HCT116 (cell line): ENCODE data around the gene NEMP2. TPM values are rescaled to one million over a fixed set of nuclear protein-coding genes. Genes with fewer than 3 reads are reported as not detected.

Experiments
- ATAC-seq: fragments of 200-7000 bp; cut with Tn5 transposase; 2 replicates; pipeline ENCODE4 v1.9.1; 2020; ENCODE audit warnings: mild to moderate bottlenecking, moderate library complexity
- BruUV-seq: library from RNA; stranded (reverse); fragments of 400-500 nt; replicated peaks from 2 replicates; lab custom pipeline; 2021; lab: Mats Ljungman, UMichigan
- CTCF ChIA-PET: fragments of 300-600 bp; sonication (Branson Sonifier 250); formaldehyde crosslinking; loops from one replicate; lab custom pipeline; 2021; ENCODE audit warnings: antibody characterized with exemption; lab: Charles Lee
- POLR2A ChIA-PET: fragments of 300-600, 350-600 bp; sonication (Branson Sonifier 250); formaldehyde crosslinking; loops from one replicate; lab custom pipeline; 2021; ENCODE audit warnings: antibody characterized with exemption; lab: Charles Lee
- RAD21 ChIA-PET, 2 experiments: fragments of 300-600 bp; sonication (Branson Sonifier 250); formaldehyde crosslinking; loops; one replicate each; lab custom pipeline; 2023; ENCODE audit warnings: low total read pairs in 2 of 2; ENCODE audit not compliant: uncharacterized antibody in 2 of 2, unreplicated experiment in 2 of 2, low non-redundant PET in 1 of 2; lab: Charles Lee
- DNase-seq: peaks from one replicate; pipeline ENCODE4 v3.0.0-alpha.2; 2010; ENCODE audit warnings: low read depth, low spot score
- H2AFZ ChIP-seq: fragments of 200-600 bp; shearing (Covaris generic), sonication (generic); 2 replicates; pipeline ENCODE4 v1.6.1; 2017; ENCODE audit warnings: low read depth, mixed run types, mixed read lengths, antibody characterized with exemption, low read length; ENCODE audit not compliant: poor library complexity, severe bottlenecking
- H3K27ac ChIP-seq: 2 replicates; pipeline ENCODE4 v1.5.1; 2012; ENCODE audit warnings: low read depth, low read length
- H3K27me3 ChIP-seq: fragments of 200-600 bp; sonication (generic); 2 replicates; pipeline ENCODE4 v1.6.1; 2016; ENCODE audit warnings: mixed run types, low read length, mixed read lengths; ENCODE audit not compliant: insufficient read depth
- H3K36me3 ChIP-seq, 2 experiments: fragments of 200-500 bp in 1 of 2; fragments of 200-600 bp in 1 of 2; sonication (Bioruptor generic) in 1 of 2; sonication (generic) in 1 of 2; 2 replicates each; pipeline versions ENCODE4 v1.5.1 to v1.6.1; 2014 to 2016; ENCODE audit warnings: low read length in 2 of 2, inconsistent platforms in 1 of 2, mixed read lengths in 1 of 2, mixed run types in 1 of 2; ENCODE audit not compliant: insufficient read depth in 2 of 2, control insufficient read depth in 1 of 2
- H3K4me1 ChIP-seq, 2 experiments: fragments of 200-600 bp in 1 of 2; sonication (generic) in 1 of 2; 2 replicates each; pipeline versions ENCODE4 v1.5.1 to v1.6.1; 2012 to 2017; ENCODE audit warnings: low read length in 2 of 2, inconsistent platforms in 1 of 2, mild to moderate bottlenecking in 1 of 2, mixed read lengths in 1 of 2, mixed run types in 1 of 2, moderate library complexity in 1 of 2; ENCODE audit not compliant: insufficient read depth in 2 of 2, control insufficient read depth in 1 of 2
- H3K4me2 ChIP-seq: fragments of 200-600 bp; sonication (generic); 2 replicates; pipeline ENCODE4 v1.6.1; 2017; ENCODE audit warnings: mixed run types, low read length, mixed read lengths
- H3K4me3 ChIP-seq, 2 experiments: fragments of 200-600 bp in 1 of 2; sonication (generic) in 1 of 2; replicated peaks in 1 of 2; 2 replicates each; pipeline ENCODE4 v1.5.1; 2011 to 2016; ENCODE audit warnings: low read length in 2 of 2, control low read depth in 1 of 2, low read depth in 1 of 2, mild to moderate bottlenecking in 1 of 2, mixed read lengths in 1 of 2, mixed run types in 1 of 2
- H3K79me2 ChIP-seq: fragments of 200-600 bp; sonication (generic); 2 replicates; pipeline ENCODE4 v1.6.1; 2017; ENCODE audit warnings: mild to moderate bottlenecking, mixed run types, low read length, moderate library complexity, mixed read lengths; ENCODE audit not compliant: insufficient read depth
- H3K9ac ChIP-seq: fragments of 200-600 bp; sonication (generic); 2 replicates; pipeline ENCODE4 v1.6.1; 2016; ENCODE audit warnings: low read length, mixed read lengths
- H3K9me2 ChIP-seq: fragments of 200-600 bp; sonication (generic), shearing (Covaris generic); 2 replicates; pipeline ENCODE4 v1.6.1; 2017; ENCODE audit warnings: mixed run types, mild to moderate bottlenecking, moderate library complexity; ENCODE audit not compliant: insufficient read depth
- H3K9me3 ChIP-seq, 2 experiments: fragments of 200-500 bp in 1 of 2; fragments of 200-600 bp in 1 of 2; sonication (Bioruptor generic) in 1 of 2; sonication (generic) in 1 of 2; 2 replicates each; pipeline ENCODE4 v1.6.1; 2014 to 2017; ENCODE audit warnings: low read length in 2 of 2, mixed read lengths in 2 of 2, inconsistent platforms in 1 of 2, low read depth in 1 of 2, mild to moderate bottlenecking in 1 of 2, mixed run types in 1 of 2, moderate library complexity in 1 of 2; ENCODE audit not compliant: control insufficient read depth in 1 of 2, insufficient read depth in 1 of 2
- H4K20me1 ChIP-seq: fragments of 200-600 bp; sonication (generic), shearing (Covaris generic); 2 replicates; pipeline ENCODE4 v1.6.1; 2017; ENCODE audit warnings: mixed run types, mild to moderate bottlenecking, moderate library complexity; ENCODE audit not compliant: insufficient read depth
- CTCF ChIP-seq, 3 experiments: fragments of 200-600 bp in 1 of 3; sonication (generic) in 1 of 3; IDR thresholded peaks in 2 of 3; conservative IDR thresholded peaks in 1 of 3; 2 replicates each; pipeline ENCODE4 v1.5.1; 2012 to 2017; ENCODE audit warnings: low read depth in 2 of 3, low read length in 2 of 3, antibody characterized with exemption in 1 of 3, borderline replicate concordance in 1 of 3, control low read depth in 1 of 3, mild to moderate bottlenecking in 1 of 3, mixed read lengths in 1 of 3, mixed run types in 1 of 3, moderate library complexity in 1 of 3; ENCODE audit not compliant: insufficient read depth in 1 of 3
- EGR1 ChIP-seq: IDR thresholded peaks from 2 replicates; pipeline ENCODE4 v1.6.1; 2012; ENCODE audit warnings: low read depth
- MAX ChIP-seq: IDR thresholded peaks from 2 replicates; pipeline ENCODE4 v1.6.1; 2012
- RAD21 ChIP-seq: IDR thresholded peaks from 2 replicates; pipeline ENCODE4 v1.6.1; 2012; ENCODE audit warnings: low read depth, mild to moderate bottlenecking
- REST ChIP-seq: IDR thresholded peaks from 2 replicates; pipeline ENCODE4 v1.6.1; 2012; ENCODE audit warnings: low read depth
- SRF ChIP-seq: IDR thresholded peaks from 2 replicates; pipeline ENCODE4 v1.6.1; 2012; ENCODE audit warnings: low read depth
- TCF7L2 ChIP-seq: IDR thresholded peaks from 2 replicates; pipeline ENCODE4 v1.7.0; 2011; ENCODE audit warnings: borderline replicate concordance, inconsistent platforms; ENCODE audit not compliant: insufficient read depth, insufficient read length; ENCODE audit errors: extremely low read depth
- ZBTB33 ChIP-seq: IDR thresholded peaks from 2 replicates; pipeline ENCODE4 v1.6.1; 2011; ENCODE audit warnings: mild to moderate bottlenecking, low read length, moderate library complexity; ENCODE audit not compliant: insufficient replicate concordance; ENCODE audit errors: extremely low read depth
- intact Hi-C: fragments of 100-400 bp; cut with micrococcal nuclease; formaldehyde crosslinking; loops from 2 replicates; pipeline ENCODE4 v1.10.0; 2022
- total RNA-seq: library from RNA; stranded (reverse); gene quantifications from one replicate; pipeline ENCODE4 v1.2.1, GENCODE V29; 2021; ENCODE audit not compliant: unreplicated experiment

The NEMP2 gene
- total RNA-seq, 1 experiment from 2014 or later, result 8.6 TPM

- Histone ChIP-seq H3K9me3 (no peaks in the 10 kb centered on the region), H3K27ac (no peak overlapping the region), H3K9me2 (no peaks in the 10 kb centered on the region; the same call in 1 of the 2 replicates), H2AFZ (no peak overlapping the region), H3K27me3 (no peaks in the 10 kb centered on the region), H3K4me1 (peaks cover 17 to 44% of the 10 kb centered on the region in 2 experiments), H3K4me3 (no peak overlapping the region), H3K4me2 (no peak overlapping the region), H3K79me2 (no peaks in the 10 kb centered on the region), H3K9ac (no peak overlapping the region), H4K20me1 (no peaks in the 10 kb centered on the region), H3K36me3 (no peaks in the 10 kb centered on the region)
- TF ChIP-seq EGR1 (no peak), MAX (no peak), REST (no peak), CTCF (IDR thresholded peaks at IDR 0.05 in 2 of 3, conservative IDR thresholded peaks at IDR 0.05 in 1 of 3; ENCODE audit: borderline replicate concordance in 1 of 3, insufficient read depth in 1 of 3, low read depth in 2 of 3, low read length in 2 of 3) (no peak), ZBTB33 (no peak), SRF (no peak), TCF7L2 (no peak), RAD21 (no peak)
- ChIA-PET POLR2A (no interaction called here), CTCF (no interaction called here), RAD21 (no interaction called here)
- ATAC-seq (no peak), DNase-seq (no peak)
- intact Hi-C loops, result no loop called here
- BruUV-seq, result no TSS peak
These were observed 45.7 kb upstream of the NEMP2 start for GRCh38 chr2:190579915-190580846.
